ENCODE results near the gene ARGLU1. TPM values are rescaled to one million over a fixed set of nuclear protein-coding genes. Genes with fewer than 3 reads are reported as not detected.

ARGLU1 gene
- total and polyA plus RNA-seq, 2 experiments from 2014 or later, result 108 to 166 TPM

DNA sequence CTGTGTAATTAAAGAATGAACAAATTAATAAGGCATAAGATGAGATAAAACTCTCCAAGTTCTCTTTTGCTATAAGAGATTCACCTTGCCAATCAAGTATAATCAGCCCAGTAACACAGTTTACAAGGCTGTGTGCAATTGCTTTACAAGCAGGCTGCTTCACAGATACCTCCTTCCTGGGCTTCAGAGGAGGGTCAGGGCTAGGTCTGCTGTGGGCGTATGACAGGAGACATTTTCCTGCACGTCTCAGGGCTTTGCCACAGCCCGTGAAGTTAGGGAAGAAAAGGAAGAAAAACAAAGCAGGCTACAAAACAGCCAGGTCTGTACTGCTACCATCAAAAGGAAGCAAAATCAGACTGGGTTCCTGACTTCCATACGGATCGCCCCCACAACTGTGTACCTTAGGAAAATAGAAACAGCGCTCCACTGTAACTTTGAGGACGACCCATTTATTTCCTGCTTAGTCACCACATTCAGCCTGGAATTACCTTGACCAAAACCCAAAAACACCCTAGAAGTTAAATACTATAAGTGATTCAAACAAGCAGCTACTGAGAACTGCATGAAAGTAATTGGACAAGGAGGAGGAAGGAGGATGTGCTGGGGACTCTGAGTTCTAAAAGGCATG lies 44.9 kb downstream of the ARGLU1 start:
- no peak overlapping the region for H3K27ac ChIP-seq (ENCODE audit: low read depth)

More for the DNA sequence above, 44.9 kb downstream of the ARGLU1 start:
- peaks cover 83% of the 10 kb centered on the region for H3K4me1 Mint-ChIP-seq
- Histone ChIP-seq H3K4me3 (no peak overlapping the region), H3K36me3 (ENCODE audit: insufficient read depth) (no peaks in the 10 kb centered on the region), H3K9me2 (ENCODE audit: insufficient read depth) (no peaks in the 10 kb centered on the region), H3K27me3 (ENCODE audit: insufficient read depth) (0 out of 2 replicates have a peak, but pooled peaks cover 4% of the 10 kb centered on the region), H3K4me1 (ENCODE audit: insufficient read depth) (peaks cover 74% of the 10 kb centered on the region), H2AFZ (no peak overlapping the region), H3K4me2 (peak overlapping the region; percentile 71; the same call in 1 of the 2 replicates), H4K20me1 (replicated peaks; ENCODE audit: insufficient read depth) (peaks cover 14% of the 10 kb centered on the region), H3K79me2 (replicated peaks; ENCODE audit: insufficient read depth) (peaks cover 91% of the 10 kb centered on the region), H3F3A (replicated peaks; ENCODE audit: low read depth) (no peaks in the 10 kb centered on the region)
- no peaks in the 10 kb centered on the region for H3K9me3 Mint-ChIP-seq
- 0 out of 2 replicates have a peak overlapping the region, but pooled peaks have one; percentile 56 for H3K27ac Mint-ChIP-seq
- peak; percentile 17; the same call in 2 of the 3 replicates for ATAC-seq
- H3K4me3 Mint-ChIP-seq, result no peak overlapping the region
- H3K27me3 Mint-ChIP-seq (ENCODE audit: insufficient read depth, low read depth, poor library complexity), result no peaks in the 10 kb centered on the region
- DNase-seq (ENCODE audit: low spot score), result no peak
- TF ChIP-seq EZH2phosphoT487 (IDR thresholded peaks at IDR 0.05; ENCODE audit: unreplicated experiment) (no peak), ZNF331 (CRISPR knock-in tag; IDR thresholded peaks at IDR 0.05; ENCODE audit: low read depth) (no peak), JUNB (IDR thresholded peaks at IDR 0.05; ENCODE audit: unreplicated experiment) (no peak), ZNF462 (CRISPR knock-in tag; IDR thresholded peaks at IDR 0.05) (no peak), CREB1 (CRISPR knock-in tag; IDR thresholded peaks at IDR 0.05; ENCODE audit: low read depth) (no peak), ETS1 (IDR thresholded peaks at IDR 0.05) (no peak), POLR2AphosphoS5 (IDR thresholded peaks at IDR 0.05; ENCODE audit: low read depth) (no peak), NANOG (IDR thresholded peaks at IDR 0.05; ENCODE audit: borderline replicate concordance) (no peak), EZH2 (IDR thresholded peaks at IDR 0.05; ENCODE audit: low read depth, unreplicated experiment) (no peak), STAT1 (IDR thresholded peaks at IDR 0.05; ENCODE audit: unreplicated experiment) (no peak)
- TF ChIP-seq, protein P1, sequence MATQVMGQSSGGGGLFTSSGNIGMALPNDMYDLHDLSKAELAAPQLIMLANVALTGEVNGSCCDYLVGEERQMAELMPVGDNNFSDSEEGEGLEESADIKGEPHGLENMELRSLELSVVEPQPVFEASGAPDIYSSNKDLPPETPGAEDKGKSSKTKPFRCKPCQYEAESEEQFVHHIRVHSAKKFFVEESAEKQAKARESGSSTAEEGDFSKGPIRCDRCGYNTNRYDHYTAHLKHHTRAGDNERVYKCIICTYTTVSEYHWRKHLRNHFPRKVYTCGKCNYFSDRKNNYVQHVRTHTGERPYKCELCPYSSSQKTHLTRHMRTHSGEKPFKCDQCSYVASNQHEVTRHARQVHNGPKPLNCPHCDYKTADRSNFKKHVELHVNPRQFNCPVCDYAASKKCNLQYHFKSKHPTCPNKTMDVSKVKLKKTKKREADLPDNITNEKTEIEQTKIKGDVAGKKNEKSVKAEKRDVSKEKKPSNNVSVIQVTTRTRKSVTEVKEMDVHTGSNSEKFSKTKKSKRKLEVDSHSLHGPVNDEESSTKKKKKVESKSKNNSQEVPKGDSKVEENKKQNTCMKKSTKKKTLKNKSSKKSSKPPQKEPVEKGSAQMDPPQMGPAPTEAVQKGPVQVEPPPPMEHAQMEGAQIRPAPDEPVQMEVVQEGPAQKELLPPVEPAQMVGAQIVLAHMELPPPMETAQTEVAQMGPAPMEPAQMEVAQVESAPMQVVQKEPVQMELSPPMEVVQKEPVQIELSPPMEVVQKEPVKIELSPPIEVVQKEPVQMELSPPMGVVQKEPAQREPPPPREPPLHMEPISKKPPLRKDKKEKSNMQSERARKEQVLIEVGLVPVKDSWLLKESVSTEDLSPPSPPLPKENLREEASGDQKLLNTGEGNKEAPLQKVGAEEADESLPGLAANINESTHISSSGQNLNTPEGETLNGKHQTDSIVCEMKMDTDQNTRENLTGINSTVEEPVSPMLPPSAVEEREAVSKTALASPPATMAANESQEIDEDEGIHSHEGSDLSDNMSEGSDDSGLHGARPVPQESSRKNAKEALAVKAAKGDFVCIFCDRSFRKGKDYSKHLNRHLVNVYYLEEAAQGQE (IDR thresholded peaks at IDR 0.05; ENCODE audit: unreplicated experiment), result no peak
- TF ChIP-seq, protein P2, sequence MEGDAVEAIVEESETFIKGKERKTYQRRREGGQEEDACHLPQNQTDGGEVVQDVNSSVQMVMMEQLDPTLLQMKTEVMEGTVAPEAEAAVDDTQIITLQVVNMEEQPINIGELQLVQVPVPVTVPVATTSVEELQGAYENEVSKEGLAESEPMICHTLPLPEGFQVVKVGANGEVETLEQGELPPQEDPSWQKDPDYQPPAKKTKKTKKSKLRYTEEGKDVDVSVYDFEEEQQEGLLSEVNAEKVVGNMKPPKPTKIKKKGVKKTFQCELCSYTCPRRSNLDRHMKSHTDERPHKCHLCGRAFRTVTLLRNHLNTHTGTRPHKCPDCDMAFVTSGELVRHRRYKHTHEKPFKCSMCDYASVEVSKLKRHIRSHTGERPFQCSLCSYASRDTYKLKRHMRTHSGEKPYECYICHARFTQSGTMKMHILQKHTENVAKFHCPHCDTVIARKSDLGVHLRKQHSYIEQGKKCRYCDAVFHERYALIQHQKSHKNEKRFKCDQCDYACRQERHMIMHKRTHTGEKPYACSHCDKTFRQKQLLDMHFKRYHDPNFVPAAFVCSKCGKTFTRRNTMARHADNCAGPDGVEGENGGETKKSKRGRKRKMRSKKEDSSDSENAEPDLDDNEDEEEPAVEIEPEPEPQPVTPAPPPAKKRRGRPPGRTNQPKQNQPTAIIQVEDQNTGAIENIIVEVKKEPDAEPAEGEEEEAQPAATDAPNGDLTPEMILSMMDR (conservative IDR thresholded peaks at IDR 0.05; ENCODE audit: low read depth in 2 of 2), result no peak
- no peaks in the 10 kb centered on the region for H3K36me3 Mint-ChIP-seq (ENCODE audit: low read depth)

Data from GM23338 (cell line).